Measurements from ENCODE around the gene HNRNPUL1.
A peak's percentile ranks its signal among the peaks of the same experiment; 100 is the strongest.

Gene HNRNPUL1

DNA sequence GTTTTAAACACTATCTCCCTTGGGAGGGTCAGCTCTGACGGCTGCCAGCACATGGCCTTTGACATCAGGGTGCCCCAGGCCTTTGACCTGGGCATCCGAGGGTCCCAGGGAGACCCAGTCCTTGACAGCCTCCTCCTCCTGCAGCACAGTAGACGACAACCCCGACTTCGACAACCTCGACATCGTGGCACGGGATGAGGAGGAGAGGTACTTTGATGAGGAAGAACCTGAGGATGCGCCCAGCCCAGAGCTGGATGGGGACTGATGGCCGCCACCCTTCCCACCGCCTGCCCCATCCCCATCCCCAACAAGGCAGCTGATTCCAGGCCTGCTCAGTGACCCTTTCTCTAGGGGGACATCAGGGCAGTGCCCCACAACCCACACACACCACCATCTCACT lies 58.3 kb downstream of the HNRNPUL1 start:
- peaks cover 20% of the 10 kb centered on the region for H3K4me1 ChIP-seq (ENCODE audit: insufficient read depth, low read length, severe bottlenecking)
- H3F3A ChIP-seq (ENCODE audit: insufficient read depth, low read length), result 0 out of 2 replicates have a peak, but pooled peaks cover 4% of the 10 kb centered on the region
- H3K27ac ChIP-seq (ENCODE audit: low read depth, low read length, poor library complexity, severe bottlenecking), result peak overlapping the region; percentile 17
- H2AFZ ChIP-seq (ENCODE audit: low read length), result no peak overlapping the region
- no peaks in the 10 kb centered on the region for H3K27me3 ChIP-seq (ENCODE audit: insufficient read depth, low read length)
- no peak for TF ChIP-seq EZH2 (IDR thresholded peaks at IDR 0.05; ENCODE audit: borderline replicate concordance, low read length)
- TF ChIP-seq, protein P1, sequence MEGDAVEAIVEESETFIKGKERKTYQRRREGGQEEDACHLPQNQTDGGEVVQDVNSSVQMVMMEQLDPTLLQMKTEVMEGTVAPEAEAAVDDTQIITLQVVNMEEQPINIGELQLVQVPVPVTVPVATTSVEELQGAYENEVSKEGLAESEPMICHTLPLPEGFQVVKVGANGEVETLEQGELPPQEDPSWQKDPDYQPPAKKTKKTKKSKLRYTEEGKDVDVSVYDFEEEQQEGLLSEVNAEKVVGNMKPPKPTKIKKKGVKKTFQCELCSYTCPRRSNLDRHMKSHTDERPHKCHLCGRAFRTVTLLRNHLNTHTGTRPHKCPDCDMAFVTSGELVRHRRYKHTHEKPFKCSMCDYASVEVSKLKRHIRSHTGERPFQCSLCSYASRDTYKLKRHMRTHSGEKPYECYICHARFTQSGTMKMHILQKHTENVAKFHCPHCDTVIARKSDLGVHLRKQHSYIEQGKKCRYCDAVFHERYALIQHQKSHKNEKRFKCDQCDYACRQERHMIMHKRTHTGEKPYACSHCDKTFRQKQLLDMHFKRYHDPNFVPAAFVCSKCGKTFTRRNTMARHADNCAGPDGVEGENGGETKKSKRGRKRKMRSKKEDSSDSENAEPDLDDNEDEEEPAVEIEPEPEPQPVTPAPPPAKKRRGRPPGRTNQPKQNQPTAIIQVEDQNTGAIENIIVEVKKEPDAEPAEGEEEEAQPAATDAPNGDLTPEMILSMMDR (IDR thresholded peaks at IDR 0.05; ENCODE audit: low read length), result no peak
- no peak overlapping the region for H3K9ac ChIP-seq (ENCODE audit: low read length)
- no peaks in the 10 kb centered on the region for H3K79me2 ChIP-seq (ENCODE audit: insufficient read depth, low read length)
- H4K20me1 ChIP-seq (ENCODE audit: insufficient read depth, low read length), result no peaks in the 10 kb centered on the region
- H3K4me3 ChIP-seq (ENCODE audit: low read depth, low read length, poor library complexity, severe bottlenecking), result no peak overlapping the region
- H3K9me2 ChIP-seq (ENCODE audit: low read depth, low read length), result no peaks in the 10 kb centered on the region
- no peak overlapping the region for H3K4me2 ChIP-seq (ENCODE audit: low read length)
- peaks cover 49% of the 10 kb centered on the region for H3K36me3 ChIP-seq (ENCODE audit: insufficient read depth, low read length)
- H3K9me3 ChIP-seq (ENCODE audit: low read length), result no peaks in the 10 kb centered on the region

DNA sequence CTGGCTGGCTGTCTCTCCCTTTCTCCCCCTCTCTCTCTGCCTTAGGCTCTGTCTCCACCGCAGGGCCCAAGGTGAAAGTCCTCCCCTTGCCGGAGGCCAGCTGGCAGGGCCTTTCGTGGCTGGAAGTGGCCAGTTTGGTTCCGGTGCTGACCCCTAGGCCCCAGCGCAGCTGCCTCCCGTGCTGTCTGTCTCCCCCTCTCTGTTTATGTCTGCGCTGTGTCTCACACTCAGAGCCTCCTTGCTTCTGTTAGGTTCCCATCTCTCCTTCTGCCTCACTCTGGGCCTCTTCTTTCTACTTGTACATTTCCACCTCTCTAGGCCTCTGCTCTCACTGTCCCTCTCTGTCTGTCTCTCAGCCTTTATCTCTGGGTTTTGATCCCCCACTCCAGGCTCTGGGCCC lies 58.9 kb downstream of the HNRNPUL1 start:
- H4K20me1 ChIP-seq (ENCODE audit: insufficient read depth, low read length), result no peaks in the 10 kb centered on the region
- no peak overlapping the region for H3K4me2 ChIP-seq (ENCODE audit: low read length)

GRCh38 chr19:41323430-41324125 lies 59.4 kb downstream of the HNRNPUL1 start:
- peak overlapping the region; percentile 85 for H3K27ac ChIP-seq (ENCODE audit: low read depth, low read length, poor library complexity, severe bottlenecking)
- TF ChIP-seq EZH2 (IDR thresholded peaks at IDR 0.05; ENCODE audit: borderline replicate concordance, low read length), result no peak
- TF ChIP-seq, protein P1 (IDR thresholded peaks at IDR 0.05; ENCODE audit: low read length), result no peak
- H3F3A ChIP-seq (ENCODE audit: insufficient read depth, low read length), result 0 out of 2 replicates have a peak, but pooled peaks cover 4% of the 10 kb centered on the region
- no peak overlapping the region for H2AFZ ChIP-seq (ENCODE audit: low read length)
- H3K9ac ChIP-seq (ENCODE audit: low read length), result no peak overlapping the region
- H3K36me3 ChIP-seq (ENCODE audit: insufficient read depth, low read length), result peaks cover 45% of the 10 kb centered on the region
- no peaks in the 10 kb centered on the region for H3K79me2 ChIP-seq (ENCODE audit: insufficient read depth, low read length)
- no peaks in the 10 kb centered on the region for H3K27me3 ChIP-seq (ENCODE audit: insufficient read depth, low read length)
- peaks cover 31% of the 10 kb centered on the region for H3K4me1 ChIP-seq (ENCODE audit: insufficient read depth, low read length, severe bottlenecking)
- no peaks in the 10 kb centered on the region for H3K9me3 ChIP-seq (ENCODE audit: low read length)
- no peaks in the 10 kb centered on the region for H3K9me2 ChIP-seq (ENCODE audit: low read depth, low read length)
- no peak overlapping the region for H3K4me2 ChIP-seq (ENCODE audit: low read length)
- no peaks in the 10 kb centered on the region for H4K20me1 ChIP-seq (ENCODE audit: insufficient read depth, low read length)
- H3K4me3 ChIP-seq (ENCODE audit: low read depth, low read length, poor library complexity, severe bottlenecking), result no peak overlapping the region

More for the DNA sequence above, 58.9 kb downstream of the HNRNPUL1 start:
- H2AFZ ChIP-seq (ENCODE audit: low read length), result no peak overlapping the region
- H3K4me1 ChIP-seq (ENCODE audit: insufficient read depth, low read length, severe bottlenecking), result peaks cover 26% of the 10 kb centered on the region
- no peak overlapping the region for H3K4me3 ChIP-seq (ENCODE audit: low read depth, low read length, poor library complexity, severe bottlenecking)
- no peaks in the 10 kb centered on the region for H3K27me3 ChIP-seq (ENCODE audit: insufficient read depth, low read length)
- 0 out of 2 replicates have a peak, but pooled peaks cover 4% of the 10 kb centered on the region for H3F3A ChIP-seq (ENCODE audit: insufficient read depth, low read length)
- H3K36me3 ChIP-seq (ENCODE audit: insufficient read depth, low read length), result peaks cover 46% of the 10 kb centered on the region
- H3K9me3 ChIP-seq (ENCODE audit: low read length), result no peaks in the 10 kb centered on the region
- peak overlapping the region; percentile 8 for H3K27ac ChIP-seq (ENCODE audit: low read depth, low read length, poor library complexity, severe bottlenecking)
- TF ChIP-seq, protein P1 (IDR thresholded peaks at IDR 0.05; ENCODE audit: low read length), result no peak
- no peak for TF ChIP-seq EZH2 (IDR thresholded peaks at IDR 0.05; ENCODE audit: borderline replicate concordance, low read length)
- no peak overlapping the region for H3K9ac ChIP-seq (ENCODE audit: low read length)
- H3K9me2 ChIP-seq (ENCODE audit: low read depth, low read length), result no peaks in the 10 kb centered on the region
- no peaks in the 10 kb centered on the region for H3K79me2 ChIP-seq (ENCODE audit: insufficient read depth, low read length)
